ENCODE data around the gene NRTN.

Gene NRTN

DNA sequence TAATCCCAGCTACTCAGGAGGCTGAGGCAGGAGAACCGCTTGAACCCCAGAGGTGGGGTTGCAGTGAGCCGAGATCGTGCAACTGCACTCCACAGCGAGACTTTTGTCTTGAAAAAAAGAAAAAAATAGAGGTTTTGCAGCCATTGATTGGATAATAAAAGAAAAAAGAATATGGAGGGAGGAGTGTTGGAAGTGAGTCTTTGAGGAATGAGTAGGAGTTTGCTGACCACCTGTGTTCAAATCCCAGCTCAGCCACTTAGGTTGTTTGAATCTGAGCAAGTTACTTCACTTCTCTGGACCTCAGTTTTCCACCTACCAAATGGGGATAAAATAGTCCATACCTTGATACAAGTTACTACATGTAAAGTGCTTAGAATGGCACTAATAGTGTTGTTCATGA lies 6.2 kb downstream of the NRTN start:
- TF ChIP-seq, protein P1, sequence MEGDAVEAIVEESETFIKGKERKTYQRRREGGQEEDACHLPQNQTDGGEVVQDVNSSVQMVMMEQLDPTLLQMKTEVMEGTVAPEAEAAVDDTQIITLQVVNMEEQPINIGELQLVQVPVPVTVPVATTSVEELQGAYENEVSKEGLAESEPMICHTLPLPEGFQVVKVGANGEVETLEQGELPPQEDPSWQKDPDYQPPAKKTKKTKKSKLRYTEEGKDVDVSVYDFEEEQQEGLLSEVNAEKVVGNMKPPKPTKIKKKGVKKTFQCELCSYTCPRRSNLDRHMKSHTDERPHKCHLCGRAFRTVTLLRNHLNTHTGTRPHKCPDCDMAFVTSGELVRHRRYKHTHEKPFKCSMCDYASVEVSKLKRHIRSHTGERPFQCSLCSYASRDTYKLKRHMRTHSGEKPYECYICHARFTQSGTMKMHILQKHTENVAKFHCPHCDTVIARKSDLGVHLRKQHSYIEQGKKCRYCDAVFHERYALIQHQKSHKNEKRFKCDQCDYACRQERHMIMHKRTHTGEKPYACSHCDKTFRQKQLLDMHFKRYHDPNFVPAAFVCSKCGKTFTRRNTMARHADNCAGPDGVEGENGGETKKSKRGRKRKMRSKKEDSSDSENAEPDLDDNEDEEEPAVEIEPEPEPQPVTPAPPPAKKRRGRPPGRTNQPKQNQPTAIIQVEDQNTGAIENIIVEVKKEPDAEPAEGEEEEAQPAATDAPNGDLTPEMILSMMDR (IDR thresholded peaks at IDR 0.05): no peak

DNA sequence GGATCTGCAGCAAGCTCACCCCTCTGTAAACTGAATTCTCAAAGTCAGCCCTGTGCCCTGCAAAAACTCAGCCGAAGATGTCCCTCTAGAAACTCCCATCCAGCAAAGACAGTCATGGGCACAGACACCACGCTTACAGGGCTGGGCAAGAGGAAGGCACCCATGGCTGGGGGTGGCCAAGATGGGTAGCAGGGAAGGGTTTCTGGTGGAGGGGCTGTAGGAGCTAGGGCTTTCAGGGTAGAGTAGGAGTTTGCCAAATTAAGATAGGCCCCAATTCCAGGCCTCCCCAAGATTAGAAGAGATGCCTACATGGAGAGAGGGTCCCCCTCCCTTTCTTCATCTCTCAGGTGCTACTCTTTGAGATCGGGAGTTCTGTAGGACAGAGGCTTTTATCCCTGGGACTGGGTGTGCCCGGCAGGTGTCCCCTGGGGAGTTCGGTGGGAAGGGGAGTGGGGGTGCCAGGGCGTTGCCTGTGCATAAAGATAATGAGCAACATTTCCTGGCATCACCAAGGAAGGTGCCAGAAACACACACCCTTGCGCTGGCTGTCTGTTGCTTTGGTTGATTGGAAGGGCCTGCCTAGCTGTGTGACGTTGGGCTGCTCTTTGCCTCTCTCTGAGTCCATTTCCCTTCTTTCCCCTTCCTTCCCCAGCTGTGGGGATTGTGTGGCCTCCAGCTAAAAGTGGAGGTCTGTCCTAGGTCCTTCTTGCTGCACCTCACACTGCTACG lies 9.4 kb downstream of the NRTN start:
- TF ChIP-seq, protein P1 (IDR thresholded peaks at IDR 0.05): no peak

DNA sequence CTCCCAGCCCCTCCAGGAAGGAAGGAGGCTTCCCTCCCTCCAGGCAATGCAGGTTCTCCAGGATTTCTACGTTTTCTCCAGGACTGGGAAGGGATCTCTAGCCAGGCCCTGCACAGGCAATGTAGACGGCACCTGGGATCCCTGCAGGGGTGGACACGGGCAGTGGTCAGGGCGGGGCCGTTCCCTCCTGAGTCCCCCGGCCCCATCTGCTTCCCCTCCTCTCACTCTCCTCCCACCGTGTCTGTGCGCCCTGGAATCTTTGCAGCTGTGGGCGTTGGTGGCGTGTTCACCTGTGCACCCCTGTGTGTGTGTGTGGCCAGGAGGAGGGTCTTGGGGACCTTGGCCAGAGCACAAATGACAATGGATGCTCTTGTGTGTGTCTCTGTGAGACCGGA lies 10.0 kb downstream of the NRTN start:
- TF ChIP-seq, protein P1 (IDR thresholded peaks at IDR 0.05): no peak

DNA sequence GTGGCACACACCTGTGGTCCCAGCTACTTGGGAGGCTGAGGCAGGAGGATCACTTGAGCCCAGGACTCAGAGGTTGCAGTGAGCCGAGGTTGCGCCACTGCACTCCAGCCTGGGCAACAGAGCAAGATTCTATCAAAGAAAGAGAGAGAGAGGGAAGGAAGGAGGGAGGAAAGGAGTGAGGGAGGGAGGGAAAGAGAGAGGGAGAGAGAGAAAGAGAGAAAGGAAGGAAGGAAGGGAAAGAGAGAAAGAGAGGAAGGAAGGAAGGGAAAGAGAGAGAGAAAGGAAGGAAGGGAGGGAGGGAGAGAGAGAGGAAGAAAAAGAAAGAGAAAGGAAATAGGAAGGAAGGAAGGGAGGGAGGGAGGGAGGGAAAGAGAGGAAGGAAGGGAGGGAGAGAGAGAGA lies 12.4 kb downstream of the NRTN start:
- TF ChIP-seq, protein P1 (IDR thresholded peaks at IDR 0.05): no peak

DNA sequence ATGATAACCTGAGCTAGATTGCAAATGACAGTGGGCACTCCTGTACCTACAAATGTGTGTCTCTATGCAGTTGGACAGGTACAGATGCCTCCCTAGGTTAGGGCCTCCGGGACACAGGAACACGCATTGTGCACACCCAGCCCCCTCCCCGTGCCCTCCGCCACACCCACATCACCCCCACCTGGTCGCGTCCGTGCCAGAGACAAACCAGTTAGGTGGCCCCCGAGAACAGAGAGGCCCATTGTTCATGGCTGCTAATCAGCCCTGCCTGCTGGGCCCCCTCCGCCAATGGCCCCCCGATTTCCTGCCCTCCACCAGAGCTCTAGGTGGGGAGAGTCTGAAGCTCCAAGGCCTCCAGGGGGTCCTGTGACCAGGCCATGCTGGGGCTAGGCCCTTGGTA lies 13.7 kb downstream of the NRTN start:
- TF ChIP-seq, protein P1 (IDR thresholded peaks at IDR 0.05): no peak

DNA sequence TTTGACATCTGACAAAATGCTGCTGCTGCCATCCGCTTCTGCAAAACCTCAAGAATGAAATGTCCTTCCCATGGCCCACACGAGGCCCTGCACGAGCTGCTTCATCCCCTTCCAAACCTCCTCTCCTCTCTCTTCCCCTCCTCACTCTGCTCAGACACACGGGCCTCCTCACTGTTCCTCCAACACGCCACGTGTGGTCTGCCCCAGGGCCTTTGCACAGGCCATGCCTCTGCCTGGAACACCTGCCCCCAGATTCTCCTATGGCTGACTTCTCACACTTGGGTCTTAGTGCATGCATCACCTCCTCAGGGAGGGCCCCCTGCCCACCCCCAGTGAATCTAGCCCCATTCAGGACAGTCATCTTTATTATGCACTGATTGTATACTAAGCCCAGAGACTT lies 15.9 kb downstream of the NRTN start:
- TF ChIP-seq, protein P1 (IDR thresholded peaks at IDR 0.05): no peak

DNA sequence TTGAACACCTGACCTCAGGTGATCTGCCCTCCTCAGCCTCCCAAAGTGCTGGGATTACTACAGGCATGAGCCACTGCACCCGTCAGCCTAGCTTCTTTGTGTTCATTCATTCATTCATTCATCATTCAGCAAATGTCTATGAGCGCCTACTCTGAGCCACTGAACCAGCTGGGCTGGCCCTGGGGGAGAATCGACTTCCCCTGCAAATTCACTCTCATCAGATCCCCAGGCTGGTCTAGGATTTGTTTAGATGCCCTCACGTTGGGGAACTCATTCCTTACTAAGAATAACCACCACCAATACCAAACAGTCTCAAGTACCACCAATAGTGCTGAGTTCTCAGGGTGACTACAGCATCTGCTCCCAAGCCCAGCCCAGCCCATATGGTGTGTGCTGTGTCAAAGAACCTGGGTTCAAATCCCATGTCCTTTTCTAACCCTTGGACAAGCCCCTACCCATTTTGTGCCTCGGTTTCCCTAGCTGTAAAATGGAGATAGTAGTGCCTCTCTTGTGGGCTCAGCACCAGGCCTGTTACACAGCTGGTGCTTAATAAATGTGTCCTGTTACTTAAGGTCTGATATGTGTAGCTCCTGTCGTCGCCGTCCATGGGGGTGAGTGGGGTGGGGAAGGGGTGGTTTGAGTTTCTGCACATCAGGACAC lies 16.8 kb downstream of the NRTN start:
- TF ChIP-seq, protein P1 (IDR thresholded peaks at IDR 0.05): no peak

Data from LNCAP (cell line).